Loucy (cell line): ENCODE measurements around the gene SCYGR5.

ENCODE experiments used
- EZH2phosphoT487 ChIP-seq: fragments of 200-600 bp; IDR thresholded peaks from 2 replicates; pipeline ENCODE4 v1.6.1; 2018; ENCODE audit warnings: antibody characterized with exemption, mild to moderate bottlenecking, moderate library complexity, borderline replicate concordance
- TF ChIP-seq, protein P1 (sequence below): fragments of 200-600 bp; sonication (generic); conservative IDR thresholded peaks from 2 replicates; pipeline ENCODE4 v1.5.1; 2014; ENCODE audit warnings: mild to moderate bottlenecking, antibody characterized with exemption, low read length

DNA sequence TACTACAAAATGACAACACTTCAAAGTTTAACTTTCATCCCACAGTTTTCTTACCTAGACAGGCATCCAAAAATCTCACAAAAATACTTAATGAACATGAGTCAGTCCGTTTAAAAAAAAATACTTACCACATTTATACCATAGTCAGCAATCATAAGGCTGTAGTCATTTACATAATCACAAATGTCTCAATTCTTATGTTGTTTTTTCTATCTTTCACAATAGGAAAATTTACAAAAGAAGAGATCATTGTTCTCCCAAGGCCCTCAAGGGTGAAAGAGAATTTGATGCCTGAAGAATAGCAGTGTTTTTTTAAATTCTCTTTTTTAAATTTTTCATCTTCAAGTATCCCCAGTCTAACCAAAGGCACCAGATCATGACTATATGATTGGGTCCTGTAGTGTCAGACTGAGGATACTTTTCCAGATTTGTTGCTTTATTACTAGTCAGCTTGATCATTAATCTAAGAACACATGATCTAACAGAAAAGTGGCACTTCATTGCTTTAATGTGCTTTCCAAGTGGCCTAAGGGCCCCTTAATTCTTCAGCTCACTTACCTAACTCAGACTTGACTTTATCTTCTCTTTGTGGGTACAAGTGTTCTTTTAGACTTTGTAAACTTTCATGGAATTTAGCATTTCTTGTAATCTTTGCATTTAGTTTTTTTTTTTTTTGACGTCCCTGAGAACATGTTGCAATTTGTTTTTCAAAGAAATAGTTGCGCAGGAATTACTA, 4.7 kb downstream of the SCYGR5 start:
- TF ChIP-seq, protein P1, sequence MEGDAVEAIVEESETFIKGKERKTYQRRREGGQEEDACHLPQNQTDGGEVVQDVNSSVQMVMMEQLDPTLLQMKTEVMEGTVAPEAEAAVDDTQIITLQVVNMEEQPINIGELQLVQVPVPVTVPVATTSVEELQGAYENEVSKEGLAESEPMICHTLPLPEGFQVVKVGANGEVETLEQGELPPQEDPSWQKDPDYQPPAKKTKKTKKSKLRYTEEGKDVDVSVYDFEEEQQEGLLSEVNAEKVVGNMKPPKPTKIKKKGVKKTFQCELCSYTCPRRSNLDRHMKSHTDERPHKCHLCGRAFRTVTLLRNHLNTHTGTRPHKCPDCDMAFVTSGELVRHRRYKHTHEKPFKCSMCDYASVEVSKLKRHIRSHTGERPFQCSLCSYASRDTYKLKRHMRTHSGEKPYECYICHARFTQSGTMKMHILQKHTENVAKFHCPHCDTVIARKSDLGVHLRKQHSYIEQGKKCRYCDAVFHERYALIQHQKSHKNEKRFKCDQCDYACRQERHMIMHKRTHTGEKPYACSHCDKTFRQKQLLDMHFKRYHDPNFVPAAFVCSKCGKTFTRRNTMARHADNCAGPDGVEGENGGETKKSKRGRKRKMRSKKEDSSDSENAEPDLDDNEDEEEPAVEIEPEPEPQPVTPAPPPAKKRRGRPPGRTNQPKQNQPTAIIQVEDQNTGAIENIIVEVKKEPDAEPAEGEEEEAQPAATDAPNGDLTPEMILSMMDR: no peak
- TF ChIP-seq EZH2phosphoT487: no peak
